ENCODE measurements around the gene SLC35F3. TPM values are rescaled to one million over a fixed set of nuclear protein-coding genes. Genes with fewer than 3 reads are reported as not detected.

The SLC35F3 gene
- total RNA-seq, 1 experiment from 2014 or later: 19.1 TPM

DNA sequence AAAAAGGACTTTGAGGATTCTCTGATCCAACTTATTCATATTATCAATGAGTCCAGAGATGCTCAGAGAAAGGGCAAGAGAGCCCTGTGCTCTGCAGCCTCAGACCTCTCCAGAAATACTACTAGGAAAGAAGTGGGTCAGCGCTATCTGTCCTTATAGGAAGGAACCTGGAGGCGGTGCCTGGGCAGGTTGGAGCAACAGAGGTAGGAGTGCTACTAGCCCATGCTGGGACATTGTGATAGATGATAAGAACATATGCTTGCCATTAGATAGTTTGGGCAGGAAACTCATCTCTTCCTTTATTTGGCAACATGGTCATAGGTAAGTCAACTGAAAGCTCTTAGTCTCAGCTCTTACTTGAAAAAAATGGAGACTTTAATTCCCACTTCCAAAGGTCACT lies 335.0 kb downstream of the SLC35F3 start:
- BruUV-seq (replicated peaks): no TSS peak
- intact Hi-C loops (cut with micrococcal nuclease; ENCODE audit: unreplicated experiment): no loop called here
- CTCF ChIA-PET: no interaction called here

DNA sequence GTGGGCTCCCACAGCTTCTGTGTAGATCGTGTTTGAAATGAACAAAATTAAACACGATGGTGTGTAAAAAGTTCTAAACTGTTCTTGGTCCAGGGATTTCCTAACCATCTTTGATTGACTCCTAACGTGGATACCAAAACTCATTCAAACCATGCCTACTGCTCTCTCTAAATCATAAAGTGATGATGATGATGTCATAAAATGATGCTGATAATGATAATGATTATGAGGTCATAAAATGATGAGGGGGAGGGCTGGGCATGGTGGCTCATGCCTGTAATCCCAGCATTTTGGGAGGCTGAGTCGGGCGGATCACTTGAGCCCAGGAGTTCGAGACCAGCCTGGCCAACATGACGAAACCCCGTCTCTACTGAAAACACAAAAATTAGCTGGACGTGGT lies 335.5 kb downstream of the SLC35F3 start:
- intact Hi-C loops (cut with micrococcal nuclease; ENCODE audit: unreplicated experiment): no loop called here
- no peaks in the 10 kb centered on the region for H3K4me1 ChIP-seq (ENCODE audit: control insufficient read depth, insufficient read depth, low read length)
- DNase-seq (ENCODE audit: low read depth, low spot score) (no peak), ATAC-seq (no peak)
- no TSS peak for BruUV-seq (replicated peaks)
- no peaks in the 10 kb centered on the region for H3K9me3 ChIP-seq (ENCODE audit: control insufficient read depth, insufficient read depth, low read depth, low read length)
- CTCF ChIA-PET: no interaction called here
- H3K36me3 ChIP-seq (ENCODE audit: control insufficient read depth, insufficient read depth, low read length): no peaks in the 10 kb centered on the region
- POLR2A ChIA-PET: no interaction called here
- H3K27me3 ChIP-seq (ENCODE audit: control insufficient read depth, insufficient read depth, low read length): no peaks in the 10 kb centered on the region
- H3K4me3 ChIP-seq (ENCODE audit: low read depth in 2 of 2, low read length in 2 of 2): no peak overlapping the region
- H3K27ac ChIP-seq (ENCODE audit: low read length): no peak overlapping the region
- TF ChIP-seq POLR2AphosphoS5 (IDR thresholded peaks at IDR 0.05; ENCODE audit: low read depth, low read length) (no peak), CTCF (IDR thresholded peaks at IDR 0.05) (no peak), REST (IDR thresholded peaks at IDR 0.05; ENCODE audit: insufficient read depth in 1 of 2, low read depth in 2 of 2, low read length in 1 of 2) (no peak), SIN3A (IDR thresholded peaks at IDR 0.05; ENCODE audit: borderline replicate concordance, insufficient read depth, low read depth, low read length) (no peak), TCF7L2 (IDR thresholded peaks at IDR 0.05; ENCODE audit: low read depth, low read length) (no peak)
- in situ Hi-C loops (cut with HindIII; ENCODE audit: low pct_unique_long_range_greater_than_20kb, low sequenced_read_pairs): no loop called here

More for the DNA sequence above, 335.0 kb downstream of the SLC35F3 start:
- Histone ChIP-seq H3K4me3 (ENCODE audit: low read depth in 2 of 2, low read length in 2 of 2) (no peak overlapping the region), H3K4me1 (ENCODE audit: control insufficient read depth, insufficient read depth, low read length) (no peaks in the 10 kb centered on the region), H3K9me3 (ENCODE audit: control insufficient read depth, insufficient read depth, low read depth, low read length) (no peaks in the 10 kb centered on the region), H3K27ac (ENCODE audit: low read length) (no peak overlapping the region), H3K36me3 (ENCODE audit: control insufficient read depth, insufficient read depth, low read length) (no peaks in the 10 kb centered on the region), H3K27me3 (ENCODE audit: control insufficient read depth, insufficient read depth, low read length) (no peaks in the 10 kb centered on the region)
- no peak for DNase-seq (ENCODE audit: low read depth, low spot score)
- ATAC-seq: no peak
- POLR2A ChIA-PET: no interaction called here
- in situ Hi-C loops (cut with HindIII; ENCODE audit: low pct_unique_long_range_greater_than_20kb, low sequenced_read_pairs): no loop called here
- TF ChIP-seq POLR2AphosphoS5 (IDR thresholded peaks at IDR 0.05; ENCODE audit: low read depth, low read length) (no peak), TCF7L2 (IDR thresholded peaks at IDR 0.05; ENCODE audit: low read depth, low read length) (no peak), REST (IDR thresholded peaks at IDR 0.05; ENCODE audit: insufficient read depth in 1 of 2, low read depth in 2 of 2, low read length in 1 of 2) (no peak), SIN3A (IDR thresholded peaks at IDR 0.05; ENCODE audit: borderline replicate concordance, insufficient read depth, low read depth, low read length) (no peak), CTCF (IDR thresholded peaks at IDR 0.05) (no peak)
